ENCODE data around the gene C1orf167. TPM values are rescaled to one million over a fixed set of nuclear protein-coding genes. Genes with fewer than 3 reads are reported as not detected.
"Not testable (repeated sequence)": the region's sequence is repeated elsewhere in the genome, so short reads cannot be mapped to it uniquely, and the experiment has no call there.

The C1orf167 gene
- total RNA-seq, 1 donor from 2014 or later: 1.1 TPM

DNA sequence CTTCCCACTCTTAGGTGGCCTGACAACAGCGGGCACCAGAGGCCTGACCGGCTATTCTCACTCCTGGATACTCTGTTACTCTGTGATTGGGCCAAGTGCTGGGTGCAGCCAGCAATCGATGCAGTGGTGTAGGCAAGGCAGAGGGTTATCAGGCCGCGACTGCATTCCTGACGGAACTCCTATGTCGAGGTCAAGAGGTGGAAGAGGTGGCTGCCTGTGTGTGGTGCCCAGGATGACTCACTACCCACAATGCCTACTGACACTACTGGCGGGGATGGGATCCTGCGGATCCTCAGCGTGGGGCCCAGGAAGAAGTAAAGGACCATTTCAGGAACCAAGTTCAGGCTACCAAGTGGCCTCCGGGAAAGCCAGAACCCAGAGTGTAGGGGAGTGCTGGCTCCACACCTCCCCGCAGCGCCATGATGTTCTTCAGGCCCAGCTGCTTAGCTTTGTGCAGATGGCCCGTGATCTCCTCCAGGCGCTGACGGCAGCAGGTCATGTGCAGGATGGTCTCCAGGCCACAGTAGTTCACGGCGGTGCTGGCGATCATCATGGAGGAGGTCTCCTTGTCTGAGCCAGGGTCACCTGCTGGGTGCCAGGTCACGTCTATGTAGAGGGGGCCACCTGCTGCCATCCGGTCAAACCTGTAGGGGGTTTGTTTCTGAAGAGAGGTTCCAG lies 38.9 kb downstream of the C1orf167 start:
- DNase-seq (ENCODE audit: low spot score): no peak

GRCh38 chr1:11802616-11802972 lies 40.6 kb downstream of the C1orf167 start:
- DNase-seq (ENCODE audit: low spot score): no peak

GRCh38 chr1:11802973-11803885 lies 41.2 kb downstream of the C1orf167 start:
- DNase-seq (ENCODE audit: low spot score): peak; percentile 97

- DNase-seq (ENCODE audit: low spot score): not testable (repeated sequence)
Observed at GRCh38 chr1:11803924-11804665, 42.1 kb downstream of the C1orf167 start.

- DNase-seq (ENCODE audit: low spot score): no peak
Observed at GRCh38 chr1:11804666-11805421, 42.9 kb downstream of the C1orf167 start.

DNA sequence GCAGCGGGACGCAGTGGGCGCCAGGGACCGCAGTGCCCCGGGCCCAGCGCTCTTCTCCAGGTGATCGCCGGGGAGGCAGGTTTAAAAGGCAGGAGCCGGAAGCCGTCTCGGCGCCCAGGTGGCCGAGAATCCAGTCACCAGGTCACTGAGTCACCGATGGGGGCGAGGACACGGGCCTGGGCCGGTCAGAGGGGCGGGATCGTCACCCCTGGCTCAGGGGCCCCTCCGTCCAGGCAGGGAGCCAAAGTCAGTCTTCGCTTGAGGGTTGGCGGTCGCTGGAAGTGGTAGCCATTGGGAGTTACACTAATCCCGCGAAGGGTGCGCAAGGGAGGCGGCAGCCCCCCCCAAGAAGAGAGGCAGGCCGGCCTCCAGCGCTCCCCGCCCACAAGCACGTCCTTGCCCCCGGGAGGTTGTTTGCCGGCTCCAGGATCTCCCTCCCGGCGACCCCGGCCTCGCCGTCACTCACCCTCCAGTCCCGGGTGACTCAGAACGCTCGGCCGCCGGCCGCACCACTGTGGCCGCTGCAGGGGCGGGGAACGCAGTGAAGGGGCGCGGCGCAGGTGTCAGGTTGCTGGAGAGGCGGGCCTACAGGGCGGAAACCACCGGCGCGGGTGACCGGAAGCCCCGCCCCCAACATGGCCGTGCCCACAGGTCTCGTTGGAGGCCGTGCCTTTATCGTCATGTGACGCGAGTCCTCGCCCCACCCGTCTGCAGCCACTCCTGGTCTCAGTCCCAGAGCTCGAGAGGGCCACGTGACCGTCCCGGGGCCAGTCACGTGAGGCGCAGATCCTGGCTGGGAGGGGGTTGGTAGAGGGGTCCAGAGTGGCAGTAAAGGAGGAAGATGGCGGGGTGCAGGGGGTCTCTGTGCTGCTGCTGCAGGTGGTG lies 43.7 kb downstream of the C1orf167 start, which contains the start of the genes CLCN6 and MTHFR:
CLCN6 (plus strand) TSS at position 770 of the 885 bp plus-strand sequence; CDS start at position 842, 72 bp downstream.
MTHFR (minus strand) TSS at position 543 of the 885 bp plus-strand sequence. CDS start 2,848 bp downstream, outside the sequence.
- DNase-seq (ENCODE audit: low spot score): peak; percentile 100

DNA sequence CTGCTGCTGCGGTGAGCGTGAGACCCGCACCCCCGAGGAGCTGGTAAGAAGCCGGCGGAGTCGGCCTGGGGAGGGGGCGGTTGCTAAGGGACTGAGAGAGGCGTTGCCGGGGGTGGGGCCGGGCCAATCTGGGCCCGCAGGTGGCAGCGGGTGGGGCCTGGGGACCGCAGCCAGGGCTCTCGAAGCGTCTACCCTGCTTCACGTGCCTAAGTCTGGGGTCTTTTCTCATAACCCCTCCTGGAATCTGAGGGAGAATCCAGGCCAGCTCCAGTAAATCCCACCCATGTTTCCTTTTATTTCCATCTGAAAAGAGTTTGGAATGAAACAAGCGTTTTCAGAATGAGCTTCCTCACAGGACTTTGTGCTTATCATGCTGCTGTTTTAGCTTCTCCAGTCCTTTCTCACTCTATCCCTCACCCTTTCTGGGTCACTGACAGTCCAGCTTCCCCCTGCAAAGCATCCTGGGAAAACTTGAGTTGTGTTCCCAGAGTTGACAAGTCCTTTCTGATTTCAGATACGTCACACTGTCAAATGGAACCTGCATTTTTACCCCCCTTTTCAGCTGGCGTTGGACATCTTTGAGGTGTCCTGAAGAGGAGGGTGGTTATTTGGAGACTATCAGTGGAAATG lies 44.4 kb downstream of the C1orf167 start:
- no peak for DNase-seq (ENCODE audit: low spot score)

DNA sequence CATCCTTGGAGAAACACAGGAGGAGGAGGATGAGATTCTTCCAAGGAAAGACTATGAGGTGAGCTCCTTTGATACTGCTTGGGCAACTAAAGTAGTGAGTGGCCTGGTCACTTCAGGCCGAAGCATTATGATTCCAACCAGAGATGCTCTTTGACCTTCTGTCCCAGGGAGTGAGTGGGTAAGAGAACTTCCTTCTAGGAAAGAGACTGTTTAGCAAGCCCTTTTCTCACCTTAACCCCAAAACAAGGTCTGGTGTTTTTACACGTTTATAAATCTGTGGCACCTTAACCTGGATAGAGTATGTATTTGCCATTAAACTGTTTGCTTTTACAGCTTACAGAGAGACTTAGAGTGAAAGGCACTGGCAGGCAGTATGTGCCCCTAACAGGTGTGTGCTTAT lies 45.1 kb downstream of the C1orf167 start:
- DNase-seq (ENCODE audit: low spot score): no peak

GRCh38 chr1:11813021-11813420 lies 51.0 kb downstream of the C1orf167 start:
- DNase-seq (ENCODE audit: low spot score): no peak

DNA sequence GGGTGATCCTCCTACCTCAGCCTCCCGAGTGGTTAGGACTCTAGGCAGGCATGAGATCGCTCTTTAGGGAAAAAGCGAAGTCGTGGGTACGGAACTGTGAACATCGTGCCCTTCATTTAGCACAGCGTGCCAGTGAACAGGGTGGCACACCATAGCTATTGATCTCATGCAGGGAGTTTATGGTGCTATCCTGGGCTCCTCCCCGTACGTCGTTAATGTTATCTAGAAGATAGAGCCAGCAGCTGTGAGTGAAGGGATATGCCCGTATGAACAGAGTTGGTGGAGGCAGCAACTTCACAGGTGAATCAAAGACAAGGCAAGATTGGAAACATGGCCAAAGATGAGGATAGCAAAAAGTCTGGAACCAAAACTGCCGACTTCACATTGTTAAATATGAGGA lies 55.2 kb downstream of the C1orf167 start:
- no peak for DNase-seq (ENCODE audit: low spot score)

GRCh38 chr1:11822091-11822490 lies 60.1 kb downstream of the C1orf167 start:
- DNase-seq (ENCODE audit: low spot score): no peak

DNA sequence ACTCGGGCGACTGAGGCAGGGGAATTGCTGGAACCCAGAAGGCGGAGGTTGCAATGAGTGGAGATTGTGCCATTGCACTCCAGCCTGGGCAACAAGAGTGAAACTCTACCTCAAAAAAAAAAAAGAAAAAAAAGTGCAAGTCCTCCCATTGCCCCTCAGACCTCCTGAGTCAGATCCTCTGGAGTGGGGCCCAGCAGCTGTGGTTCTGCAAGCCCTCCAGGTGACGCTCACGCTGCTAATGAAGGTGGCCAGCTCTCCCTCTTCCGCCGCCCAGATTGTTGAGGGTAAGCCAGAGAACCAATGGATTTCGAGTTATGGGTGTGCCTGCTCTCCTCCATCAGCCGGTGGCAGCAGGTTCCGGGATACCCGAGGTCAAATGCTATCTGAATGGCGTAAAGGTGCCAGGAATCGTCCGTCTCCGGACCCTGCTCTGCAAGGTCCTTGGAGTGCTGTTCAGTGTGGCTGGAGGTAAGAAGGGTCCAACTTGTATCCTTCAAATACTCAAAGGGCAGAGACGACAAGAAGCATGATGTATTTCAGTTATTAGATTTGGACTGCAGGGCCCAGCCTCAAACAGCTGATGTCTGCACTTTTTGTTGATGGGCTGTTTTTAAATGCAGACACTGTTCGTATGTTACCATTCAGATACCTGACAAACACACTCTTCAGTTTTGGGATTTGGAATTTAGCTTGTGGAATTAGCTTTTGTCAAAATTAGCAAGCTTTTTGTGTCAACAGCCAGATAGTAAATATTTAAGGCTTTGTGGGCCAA lies 61.6 kb downstream of the C1orf167 start:
- DNase-seq (ENCODE audit: low spot score): no peak

GRCh38 chr1:11825131-11825530 lies 63.1 kb downstream of the C1orf167 start:
- no peak for DNase-seq (ENCODE audit: low spot score)

- no peak for DNase-seq (ENCODE audit: low spot score)
Observed at GRCh38 chr1:11826946-11827345, 65.0 kb downstream of the C1orf167 start.

DNA sequence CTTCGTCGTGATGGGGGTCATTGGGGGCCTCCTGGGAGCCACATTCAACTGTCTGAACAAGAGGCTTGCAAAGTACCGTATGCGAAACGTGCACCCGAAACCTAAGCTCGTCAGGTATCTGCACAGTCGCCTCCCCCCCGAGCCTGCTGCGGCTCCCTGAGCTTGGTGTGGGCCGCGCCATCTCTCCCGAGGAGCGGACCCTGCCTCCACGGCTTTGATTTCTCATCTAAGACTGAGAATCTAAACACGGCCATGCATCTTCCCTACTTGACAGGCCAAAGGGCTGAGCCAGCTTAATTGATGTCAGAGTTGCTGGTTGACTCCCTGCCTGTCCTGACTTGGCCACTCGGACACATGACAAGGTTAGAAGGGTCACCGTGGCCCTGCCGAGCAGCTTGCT lies 66.5 kb downstream of the C1orf167 start:
- no peak for DNase-seq (ENCODE audit: low spot score)

DNA sequence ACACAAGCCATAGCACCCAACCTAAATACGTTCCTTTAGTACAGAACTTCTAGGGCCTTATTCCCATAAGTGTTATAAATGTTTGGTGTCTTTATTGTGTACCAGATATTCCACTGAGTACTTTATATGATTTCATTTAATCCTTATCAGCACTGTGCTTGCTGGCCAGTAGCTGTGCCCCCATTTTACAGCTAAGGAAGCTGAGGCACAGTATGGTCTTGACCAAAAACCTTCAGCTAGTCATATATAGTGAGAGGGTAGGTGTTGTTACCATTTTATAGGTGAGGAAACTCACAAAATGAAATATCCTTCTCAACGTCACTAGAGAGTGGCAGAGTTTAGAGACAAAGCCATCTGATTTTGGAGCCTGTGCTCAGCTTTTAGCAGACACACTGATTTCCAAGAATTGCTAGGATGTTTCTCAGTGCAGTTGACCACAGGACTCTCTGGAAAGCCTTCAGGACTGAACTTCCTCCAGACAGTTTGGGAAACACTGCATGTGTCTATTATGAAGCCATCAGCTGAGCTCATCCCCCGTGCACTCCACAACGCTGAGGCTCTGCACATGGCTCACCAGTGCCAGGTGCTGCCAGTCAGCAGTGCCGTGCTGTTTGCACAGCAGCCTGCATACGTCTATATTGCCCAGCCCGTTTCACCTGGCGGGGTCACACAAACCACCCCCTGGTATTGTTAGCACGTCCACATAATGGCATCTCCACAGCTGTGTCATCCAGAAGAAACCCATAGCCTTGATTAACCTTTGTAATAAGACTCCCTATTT lies 70.1 kb downstream of the C1orf167 start:
- no peak for DNase-seq (ENCODE audit: low spot score)

DNA sequence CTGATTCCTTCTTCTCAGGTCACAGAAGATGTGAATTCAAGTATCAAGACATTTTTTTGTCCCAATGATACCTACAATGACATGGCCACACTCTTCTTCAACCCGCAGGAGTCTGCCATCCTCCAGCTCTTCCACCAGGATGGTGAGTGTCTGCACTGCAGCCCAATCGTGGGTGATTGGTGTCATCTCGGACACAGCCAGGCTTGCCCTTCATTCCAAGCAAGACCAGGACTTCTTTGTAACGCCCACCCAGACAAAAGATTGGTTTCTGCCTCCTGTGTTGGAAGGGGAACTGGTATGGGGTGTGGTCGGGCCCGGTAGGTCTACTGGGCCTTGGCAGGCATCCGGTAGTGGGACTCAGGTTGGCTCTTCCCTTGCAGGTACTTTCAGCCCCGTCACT lies 71.5 kb downstream of the C1orf167 start:
- no peak for DNase-seq (ENCODE audit: low spot score)

DNA sequence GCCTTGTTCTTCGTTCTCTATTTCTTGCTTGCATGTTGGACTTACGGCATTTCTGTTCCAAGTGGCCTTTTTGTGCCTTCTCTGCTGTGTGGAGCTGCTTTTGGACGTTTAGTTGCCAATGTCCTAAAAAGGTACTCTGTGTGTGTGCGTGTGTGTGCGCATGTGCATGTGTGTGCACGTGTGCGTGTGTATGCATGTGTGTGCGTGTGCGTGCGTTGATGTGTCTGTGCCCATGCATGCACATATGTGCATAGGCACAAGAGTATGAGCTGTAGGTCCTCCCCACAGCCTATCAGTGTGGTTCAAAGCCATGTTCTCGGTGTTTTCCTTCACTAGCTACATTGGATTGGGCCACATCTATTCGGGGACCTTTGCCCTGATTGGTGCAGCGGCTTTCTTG lies 71.9 kb downstream of the C1orf167 start:
- DNase-seq (ENCODE audit: low spot score): no peak

All from mesenteric fat pad (tissue), 1 donor.